HG03354 (cell line): ENCODE data around the gene PROCA1.
"Not testable (repeated sequence)": the region's sequence is repeated elsewhere in the genome, so short reads cannot be mapped to it uniquely, and the experiment has no call there.

Experiments
- ATAC-seq: cut with Tn5 transposase; IDR thresholded peaks from one replicate; pipeline ENCODE4 v1.9.1; 2021; ENCODE audit warnings: mild to moderate bottlenecking; ENCODE audit not compliant: unreplicated experiment, poor library complexity, severe bottlenecking

The PROCA1 gene

DNA sequence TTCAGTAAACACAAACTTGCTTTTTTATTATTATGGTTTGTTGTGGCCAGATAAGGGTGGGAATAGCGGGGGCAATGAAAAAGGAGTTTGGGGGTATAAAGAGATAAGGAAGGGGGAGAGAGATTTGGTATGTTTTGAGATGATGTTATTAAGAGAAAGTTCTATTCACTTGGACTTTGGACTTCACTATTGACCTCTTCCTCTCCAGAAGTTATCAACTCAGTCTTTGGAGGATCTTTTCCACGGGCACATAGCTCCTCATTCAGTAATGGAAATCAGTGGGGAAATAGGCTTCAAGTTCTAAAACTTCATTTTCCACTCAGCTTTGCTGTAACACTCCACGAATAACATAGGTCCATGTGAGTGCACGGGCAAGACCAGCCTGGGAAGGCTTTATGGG, 23.2 kb downstream of the PROCA1 start:
- ATAC-seq, result no peak

DNA sequence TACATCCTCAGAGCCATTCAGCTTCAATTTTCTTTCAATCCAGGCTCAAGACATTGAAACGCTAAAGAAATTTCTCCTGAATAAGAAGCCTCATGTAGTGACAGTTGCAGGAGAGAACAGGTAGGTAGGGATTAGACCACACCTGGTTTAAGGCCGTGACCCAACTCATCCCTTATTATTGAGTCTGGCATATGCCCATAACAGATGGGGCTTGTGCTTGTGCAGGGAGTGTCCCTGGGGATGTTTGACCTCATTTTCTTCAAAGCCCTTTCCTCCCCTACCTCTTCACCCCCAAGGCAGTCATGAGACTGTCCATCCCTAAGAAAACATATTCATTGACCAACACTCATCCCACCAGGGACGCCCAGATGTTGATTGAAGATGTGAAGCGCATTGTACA, 25.4 kb downstream of the PROCA1 start:
- no peak for ATAC-seq

DNA sequence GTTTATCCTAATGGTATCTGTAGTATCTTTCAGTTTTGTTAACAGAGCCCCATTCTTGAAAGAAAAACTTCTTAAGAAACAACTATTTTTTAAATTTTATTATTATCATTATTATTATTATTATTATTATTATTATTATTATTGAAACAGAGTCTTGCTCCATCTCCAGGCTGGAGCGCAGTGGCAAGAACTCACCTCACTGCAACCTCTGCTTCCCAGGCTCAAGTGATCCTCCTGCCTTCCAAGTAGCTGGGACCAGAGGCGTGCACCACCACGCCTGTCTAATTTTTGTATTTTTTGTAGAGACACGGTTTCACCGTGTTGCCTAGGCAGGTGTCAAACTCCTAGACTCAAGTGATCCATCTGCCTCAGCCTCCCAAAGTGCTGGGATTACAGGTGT, 26.3 kb downstream of the PROCA1 start:
- no peak for ATAC-seq

DNA sequence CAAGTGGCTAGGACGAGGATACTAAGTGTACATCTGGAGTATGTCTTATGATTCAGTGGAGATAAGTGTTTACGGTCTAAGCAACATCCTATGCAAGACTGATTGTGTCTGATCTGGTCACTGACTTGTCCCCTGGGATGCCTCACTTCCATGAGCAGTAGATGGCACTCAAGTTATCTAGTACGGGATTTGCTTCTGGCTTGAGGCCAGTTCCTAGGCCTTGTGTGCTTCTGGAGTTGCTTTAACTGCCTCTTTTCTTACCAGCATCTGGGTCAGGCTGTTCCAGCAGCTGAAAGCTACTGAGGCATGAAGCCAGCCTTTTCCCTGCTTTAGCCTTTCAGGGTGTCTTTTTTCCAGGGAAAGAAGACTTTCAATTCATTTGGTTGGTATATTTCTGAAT, 26.7 kb downstream of the PROCA1 start:
- ATAC-seq, result no peak

DNA sequence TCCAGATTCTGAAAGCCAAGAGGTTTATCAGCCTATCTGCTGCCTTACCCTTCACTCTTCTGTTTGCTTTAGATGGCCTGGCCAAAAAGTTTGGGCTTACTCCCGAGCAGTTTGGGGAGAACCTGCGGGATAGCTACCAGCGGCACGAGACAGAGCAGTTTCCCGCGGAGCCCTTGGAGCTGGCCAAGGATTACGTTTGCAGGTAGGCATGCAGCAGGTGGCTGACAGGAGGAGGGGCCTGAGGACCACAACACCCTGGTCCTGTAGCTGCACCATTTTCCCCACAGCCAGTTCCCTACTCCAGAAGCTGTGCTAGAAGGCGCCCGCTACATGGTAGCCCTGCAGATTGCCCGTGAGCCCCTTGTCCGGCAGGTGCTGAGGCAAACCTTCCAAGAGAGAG, 29.0 kb downstream of the PROCA1 start:
- no peak for ATAC-seq

DNA sequence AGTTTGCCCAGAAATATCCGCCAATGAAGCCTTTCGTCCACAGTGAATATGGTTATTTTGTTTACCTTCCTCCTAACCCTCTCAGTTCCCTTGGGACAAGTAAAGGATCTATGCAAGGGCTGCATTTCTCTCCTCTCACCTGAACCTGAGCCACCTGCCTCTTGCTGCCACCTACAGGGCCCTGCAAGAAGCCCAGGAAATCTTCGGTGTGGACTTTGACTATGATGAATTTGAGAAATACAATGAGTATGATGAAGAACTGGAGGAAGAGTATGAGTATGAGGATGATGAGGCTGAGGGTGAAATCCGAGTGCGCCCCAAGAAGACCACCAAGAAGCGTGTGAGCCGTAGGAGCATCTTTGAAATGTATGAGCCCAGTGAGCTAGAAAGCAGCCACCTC, 35.7 kb downstream of the PROCA1 start:
- no peak for ATAC-seq

DNA sequence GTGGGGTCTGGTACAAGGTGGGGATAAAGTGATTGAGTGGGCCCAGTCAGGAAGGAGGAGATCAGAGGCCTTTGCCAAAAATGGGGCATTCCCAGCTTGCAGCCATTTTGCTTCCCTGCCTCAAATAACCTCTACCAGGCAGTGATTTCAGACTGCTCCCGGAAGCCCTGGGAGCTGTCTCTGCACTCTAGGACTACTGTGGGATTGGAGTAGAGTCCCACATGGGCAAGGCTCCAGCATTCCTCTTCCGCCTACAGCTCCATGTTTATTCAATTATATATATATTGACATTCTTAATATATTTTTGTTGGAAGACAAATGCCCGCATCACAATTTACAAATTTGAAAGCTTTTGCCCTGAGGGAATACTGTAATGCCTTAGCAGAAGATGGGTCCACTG, 36.2 kb downstream of the PROCA1 start:
- ATAC-seq, result no peak

DNA sequence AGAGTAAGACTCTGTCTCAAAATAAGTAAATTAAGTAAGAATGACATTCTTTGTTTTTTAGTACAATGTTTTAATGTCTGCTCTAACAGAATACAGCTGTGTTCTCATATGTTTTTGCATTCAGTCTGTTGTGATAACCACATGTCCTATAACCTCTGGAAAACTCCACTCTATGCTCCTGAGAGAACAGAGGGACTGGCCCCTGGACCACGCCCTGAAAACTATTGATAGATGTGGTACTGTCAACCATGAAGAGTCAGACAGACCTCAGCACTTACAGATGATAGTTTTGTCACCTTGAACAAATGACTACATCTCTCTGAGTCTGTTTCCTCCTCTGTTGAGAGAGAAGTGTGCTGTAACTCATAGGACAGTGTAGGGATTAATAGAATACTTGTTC, 41.8 kb downstream of the PROCA1 start:
- no peak for ATAC-seq

DNA sequence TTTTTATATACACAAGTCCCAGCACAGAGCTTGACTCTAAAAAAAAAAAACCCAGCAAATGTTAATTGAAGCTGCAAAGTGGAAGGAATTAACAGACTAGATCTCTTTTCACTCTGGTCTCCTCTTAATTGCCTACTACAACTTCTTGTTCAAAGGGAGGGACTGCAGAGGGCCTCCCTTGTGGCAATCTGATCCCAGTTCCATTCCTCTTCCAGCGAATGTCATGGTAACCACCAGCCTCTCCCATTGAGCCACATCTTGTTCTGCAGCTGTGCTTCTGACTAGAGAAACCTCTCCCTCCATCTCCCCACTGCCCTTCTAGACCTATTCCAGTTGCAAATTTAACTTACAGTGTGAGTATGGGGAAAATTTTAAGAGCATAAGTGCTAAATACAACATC, 43.8 kb downstream of the PROCA1 start:
- no peak for ATAC-seq

DNA sequence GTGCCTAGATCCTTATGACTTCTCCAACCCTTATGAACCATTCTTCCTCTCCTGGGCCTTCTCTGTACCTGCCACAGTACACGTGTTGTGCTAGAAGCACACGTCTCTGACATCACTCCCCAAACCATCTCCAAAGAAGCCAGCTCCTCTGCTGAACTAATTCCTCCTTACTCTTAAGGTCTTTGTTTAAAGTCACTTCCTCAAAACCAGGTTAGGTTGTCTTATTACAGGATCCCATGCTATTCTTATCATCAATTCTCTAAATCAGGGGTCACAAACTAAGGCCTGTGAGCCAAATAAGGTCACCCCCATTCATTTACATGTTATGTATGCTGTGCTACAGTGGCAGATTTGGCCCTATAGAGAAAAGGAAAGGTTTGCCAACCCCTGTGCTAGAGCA, 45.7 kb downstream of the PROCA1 start:
- no peak for ATAC-seq

DNA sequence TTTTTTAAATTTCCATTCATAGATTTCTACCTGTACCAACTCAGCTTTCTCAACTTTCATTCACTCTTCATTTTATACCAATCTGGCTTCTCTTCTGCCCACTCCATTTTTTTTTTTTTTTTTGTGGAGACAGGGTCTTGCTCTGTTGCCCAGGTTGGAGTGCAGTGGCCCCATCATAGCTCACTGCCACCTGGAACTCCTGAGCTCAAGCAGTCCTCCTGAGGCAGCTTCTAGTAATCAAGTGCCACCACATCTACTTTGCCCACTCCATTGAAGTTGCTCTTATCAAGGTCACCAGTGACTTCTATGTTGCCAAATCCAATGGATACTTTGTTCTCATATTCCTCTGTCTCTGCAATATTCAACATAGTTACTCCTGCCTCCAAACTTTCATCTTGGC, 48.0 kb downstream of the PROCA1 start:
- ATAC-seq, result no peak

DNA sequence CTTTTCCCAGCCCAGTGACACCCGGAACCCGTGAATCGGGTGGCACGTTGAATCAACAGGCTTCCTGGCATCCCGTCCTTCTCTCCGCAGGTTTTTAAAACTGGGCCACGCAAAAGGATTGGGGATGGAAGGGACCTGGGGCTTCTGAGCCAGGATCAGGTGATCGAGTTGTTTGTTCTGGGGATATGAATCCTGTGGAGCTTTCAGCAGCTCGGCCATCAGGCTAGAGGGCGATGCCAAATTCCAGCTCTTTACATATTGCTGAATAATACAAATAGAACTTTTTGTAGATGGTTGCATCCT, 49.2 kb downstream of the PROCA1 start:
- no peak for ATAC-seq

DNA sequence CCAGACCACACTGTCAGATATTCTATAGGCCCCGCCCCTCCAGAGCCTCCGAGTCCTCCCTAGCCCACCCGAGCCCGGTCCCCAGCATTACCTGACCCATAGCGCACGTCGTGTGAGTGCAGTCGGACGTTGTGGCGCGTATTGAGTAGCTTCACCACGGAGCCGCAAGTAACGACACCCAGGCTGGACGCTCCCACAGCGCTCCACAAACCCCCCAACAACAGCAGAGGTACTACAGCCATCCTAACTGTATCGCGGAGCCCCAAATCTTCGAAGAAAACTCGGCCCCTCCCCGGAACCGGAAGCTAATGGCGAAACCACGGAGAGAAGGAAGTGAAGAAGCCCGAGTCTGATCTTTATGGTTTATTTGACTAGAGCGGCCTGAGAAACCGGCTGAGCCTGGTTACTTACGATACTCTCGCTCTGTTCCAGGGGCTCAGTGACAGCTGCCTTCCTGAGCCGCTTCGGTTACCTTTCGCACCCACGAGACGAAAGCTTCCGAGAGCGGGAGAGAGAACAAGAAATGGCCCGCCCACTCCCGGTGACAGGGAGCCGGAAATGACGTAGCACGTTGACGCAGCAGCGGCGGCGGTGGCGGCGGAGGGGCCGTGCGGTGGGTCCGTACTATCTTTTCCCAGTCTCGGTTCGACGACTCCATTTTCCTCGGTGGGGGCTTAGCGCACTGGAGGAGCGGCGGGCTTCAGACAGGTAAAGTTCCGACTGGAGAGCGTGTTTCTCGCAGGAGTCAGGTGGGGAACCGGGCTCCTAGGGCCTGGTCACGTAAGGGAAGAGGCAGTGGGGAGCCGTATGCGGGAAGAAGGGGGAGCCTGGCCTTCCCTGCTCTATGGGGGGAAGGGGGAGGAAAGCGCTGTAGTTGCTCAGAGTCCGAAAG, 49.8 kb downstream of the PROCA1 start, which contains the start of the genes SDF2 and SUPT6H:
Gene SDF2 (minus strand): TSS at position 272 of the 892 bp plus-strand sequence. CDS start 30 bp downstream, at position 242.
Gene SUPT6H (plus strand): TSS at position 571 of the 892 bp plus-strand sequence. CDS start 11,197 bp downstream, outside the sequence.
- peak; percentile 85 for ATAC-seq

DNA sequence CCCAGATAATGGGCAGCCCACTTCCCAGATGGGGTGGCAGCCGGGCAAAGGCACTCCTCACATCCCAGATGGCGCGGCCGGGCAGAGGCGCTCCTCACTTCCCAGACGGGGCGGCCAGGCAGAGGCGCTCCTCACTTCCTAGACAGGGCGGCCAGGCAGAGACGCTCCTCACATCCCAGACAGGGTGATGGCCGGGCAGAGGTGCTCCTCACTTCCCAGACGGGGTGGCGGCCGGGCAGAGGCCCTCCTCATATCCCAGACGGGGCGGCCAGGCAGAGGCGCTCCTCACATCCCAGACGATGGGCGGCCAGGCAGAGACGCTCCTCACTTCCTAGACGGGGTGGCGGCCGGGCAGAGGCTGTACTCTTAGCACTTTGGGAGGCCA, 52.2 kb downstream of the PROCA1 start:
- ATAC-seq, result not testable (repeated sequence)

DNA sequence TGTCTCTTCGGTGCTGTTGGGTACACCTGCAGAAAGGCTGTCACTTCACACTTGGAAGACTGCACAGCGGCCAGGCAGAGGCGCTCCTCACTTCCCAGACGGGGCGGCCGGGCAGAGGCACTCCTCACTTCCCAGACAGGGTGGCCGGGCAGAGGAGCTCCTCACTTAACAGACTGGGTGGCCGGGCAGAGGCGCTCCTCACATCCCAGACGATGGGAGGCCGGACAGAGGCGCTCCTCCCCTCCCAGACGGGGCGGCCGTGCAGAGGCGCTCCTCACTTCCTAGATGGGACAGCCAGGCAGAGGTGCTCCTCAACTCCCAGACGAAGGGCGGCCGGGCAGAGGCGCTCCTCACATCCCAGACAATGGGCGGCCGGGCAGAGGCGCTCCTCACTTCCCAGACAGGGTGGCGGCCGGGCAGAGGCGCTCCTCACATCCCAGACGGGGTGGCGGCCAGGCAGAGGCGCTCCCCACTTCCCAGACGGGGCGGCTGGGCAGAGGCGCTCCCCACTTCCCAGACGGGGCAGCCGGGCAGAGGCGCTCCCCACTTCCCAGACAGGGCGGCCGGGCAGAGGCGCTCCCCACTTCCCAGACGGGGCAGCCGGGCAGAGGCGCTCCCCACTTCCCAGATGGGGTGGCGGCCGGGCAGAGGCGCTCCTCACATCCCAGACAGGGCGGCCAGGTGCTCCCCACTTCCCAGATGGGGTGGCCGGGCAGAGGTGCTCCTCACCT, 52.8 kb downstream of the PROCA1 start:
- ATAC-seq, result not testable (repeated sequence)

DNA sequence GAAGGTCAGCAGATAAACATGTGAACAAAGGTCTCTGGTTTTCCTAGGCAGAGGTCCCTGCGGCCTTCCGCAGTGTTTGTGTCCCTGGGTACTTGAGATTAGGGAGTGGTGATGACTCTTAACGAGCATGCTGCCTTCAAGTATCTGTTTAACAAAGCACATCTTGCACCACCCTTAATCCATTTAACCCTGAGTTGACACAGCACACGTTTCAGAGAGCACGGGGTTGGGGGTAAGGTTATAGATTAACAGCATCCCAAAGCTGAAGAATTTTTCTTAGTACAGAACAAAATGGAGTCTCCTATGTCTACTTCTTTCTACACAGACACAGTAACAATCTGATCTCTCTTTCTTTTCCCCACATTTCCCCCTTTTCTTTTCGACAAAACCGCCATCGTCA, 53.3 kb downstream of the PROCA1 start:
- ATAC-seq, result not testable (repeated sequence)

DNA sequence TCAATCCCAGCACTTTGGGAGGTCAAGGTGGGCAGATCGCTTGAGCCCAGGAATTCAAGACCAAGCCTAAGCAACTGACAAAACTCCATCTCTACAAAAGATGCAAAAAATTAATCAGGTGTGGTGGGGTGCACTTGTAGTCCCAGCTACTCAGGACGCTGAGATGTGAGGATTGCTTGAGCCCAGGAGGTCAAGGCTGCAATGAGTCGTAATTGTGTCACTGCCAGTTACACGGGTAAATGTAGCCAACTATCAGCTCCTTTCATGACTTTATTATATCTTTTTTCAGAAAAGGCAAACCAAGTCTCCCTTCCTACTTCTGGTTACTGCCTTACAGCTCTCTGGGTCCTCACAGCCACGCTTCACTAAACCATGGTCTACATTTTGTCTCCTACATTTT, 53.9 kb downstream of the PROCA1 start:
- ATAC-seq, result no peak

DNA sequence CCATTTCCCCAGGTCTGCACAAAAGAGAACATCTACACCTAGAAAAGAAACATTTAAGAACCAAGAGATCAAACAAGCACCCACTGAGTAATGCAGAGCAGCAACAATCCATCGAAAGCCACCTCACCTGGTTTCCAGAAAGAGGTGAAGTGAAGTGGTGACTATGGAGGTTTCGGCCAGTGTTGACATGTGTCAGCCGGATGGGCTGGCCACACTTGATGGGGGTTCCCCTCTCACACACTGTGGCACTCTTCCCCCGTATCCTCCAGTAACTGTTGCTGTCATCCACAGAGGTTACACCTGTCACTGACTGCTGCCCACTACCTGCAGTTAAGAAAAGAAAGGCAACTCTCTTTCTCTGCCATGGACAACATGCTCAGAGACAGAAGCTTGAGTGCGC, 56.5 kb downstream of the PROCA1 start:
- no peak for ATAC-seq
